Kidney (tissue), 14 donors: ENCODE results near the gene PRND. TPM values are rescaled to one million over a fixed set of nuclear protein-coding genes. Genes with fewer than 3 reads are reported as not detected.
A peak's percentile ranks its signal among the peaks of the same experiment; 100 is the strongest.
"Not testable (repeated sequence)": the region's sequence is repeated elsewhere in the genome, so short reads cannot be mapped to it uniquely, and the experiment has no call there.

Experiments used
- DNase-seq, 5 donors: peaks; one replicate each; pipeline ENCODE4 v3.0.0-alpha.2; 2013 to 2020
- FAIRE-seq: peaks from 2 replicates; lab custom pipeline; 2012; peaks lifted over from hg19 to GRCh38; lab: Jason Lieb, UNC
- H3K27ac ChIP-seq, 2 donors: one replicate each; pipeline ENCODE4 v1.7.0; 2013; ENCODE audit warnings: low read depth in 2 of 2, low read length in 2 of 2, inconsistent platforms in 1 of 2
- H3K27me3 ChIP-seq: one replicate; pipeline ENCODE4 v1.7.1; 2013; ENCODE audit warnings: low read length, inconsistent platforms; ENCODE audit not compliant: control insufficient read depth, insufficient read depth
- H3K36me3 ChIP-seq, 3 donors: one replicate each; pipeline versions ENCODE4 v1.7.0 to v1.7.1; 2013; ENCODE audit warnings: low read length in 3 of 3, control low read depth in 1 of 3, inconsistent platforms in 1 of 3; ENCODE audit not compliant: insufficient read depth in 3 of 3, control insufficient read depth in 2 of 3
- H3K4me1 ChIP-seq, 3 donors: one replicate each; pipeline versions ENCODE4 v1.7.0 to v1.7.1; 2013; ENCODE audit warnings: low read length in 3 of 3, inconsistent platforms in 1 of 3, low read depth in 1 of 3; ENCODE audit not compliant: control insufficient read depth in 2 of 3, insufficient read depth in 2 of 3
- H3K4me3 ChIP-seq, 3 donors: one replicate each; pipeline versions ENCODE4 v1.7.0 to v1.8.1; 2013; ENCODE audit warnings: low read length in 3 of 3, control low read depth in 1 of 3, inconsistent platforms in 1 of 3
- H3K9ac ChIP-seq, 3 donors: one replicate each; pipeline versions ENCODE4 v1.7.0 to v1.7.1; 2013; ENCODE audit warnings: low read length in 3 of 3, control low read depth in 1 of 3, inconsistent platforms in 1 of 3
- H3K9me3 ChIP-seq, 3 donors: one replicate each; pipeline versions ENCODE4 v1.7.0 to v1.7.1; 2013; ENCODE audit warnings: low read length in 3 of 3, control low read depth in 1 of 3, inconsistent platforms in 1 of 3; ENCODE audit not compliant: control insufficient read depth in 2 of 3, insufficient read depth in 1 of 3
- intact Hi-C: fragments of 100-400 bp; cut with DNase I; formaldehyde crosslinking; loops from one replicate; pipeline ENCODE4 v1.11.1; 2022
- polyA plus RNA-seq: library from polyadenylated mRNA; stranded (reverse); fragments of 350-450 nt; fragmentation: Illumina TruSeq; extraction: RNeasy Lipid Tissue Mini Kit (QIAGEN cat#74804); gene quantifications from one replicate; pipeline ENCODE4 v1.2.3, GENCODE V29; 2014; ENCODE audit warnings: low read depth, low replicate concordance; ENCODE audit not compliant: insufficient read depth
- total RNA-seq: library from RNA; stranded (reverse); fragmentation: NEBNext Ultra II Directional; extraction: Animal tissue kit (Norgen Biotek cat#: 25700); gene quantifications from one replicate; pipeline ENCODE4 v1.2.1, GENCODE V29; 2021
- TF ChIP-seq, protein P1 (sequence below): IDR thresholded peaks from 3 replicates; pipeline ENCODE4 v1.5.1; 2012; ENCODE audit warnings: mild to moderate bottlenecking, moderate library complexity, borderline replicate concordance; ENCODE audit not compliant: insufficient read depth; ENCODE audit errors: extremely low read depth
- donor health status: control.
- donor health status: control.
- donor health status: control.
- donor health status: control.
- donor health status: control.
- donor health status: DM: yes; HTN: yes; CAD: no.
- donor health status: Normal renal cell carcinoma (clear cell type).

PRND gene
- total and polyA plus RNA-seq, 2 donors from 2014 or later: not detected

DNA sequence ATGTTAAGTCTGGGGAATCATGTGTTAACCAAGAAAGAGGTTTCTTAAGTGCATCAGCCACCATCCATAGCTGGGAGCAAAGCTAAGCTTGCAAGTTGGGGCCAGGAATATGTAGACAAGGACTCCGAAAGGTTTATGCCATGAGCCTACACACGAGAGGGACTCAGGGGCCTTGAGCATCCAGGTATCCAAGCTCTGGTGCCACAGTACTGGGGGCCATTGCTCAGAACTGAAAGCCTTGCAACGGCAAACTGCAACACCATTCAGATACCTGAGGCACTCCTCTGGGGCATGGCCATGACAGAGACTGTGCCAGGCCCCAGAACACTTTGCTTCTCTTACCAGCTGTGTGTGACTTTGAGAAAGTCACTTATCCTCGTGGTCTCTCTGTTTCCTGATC, 27.6 kb downstream of the PRND start:
- Histone ChIP-seq H3K9ac (no peak overlapping the region), H3K4me3 (no peak overlapping the region), H3K9me3 (no peaks in the 10 kb centered on the region), H3K4me1 (no peaks in the 10 kb centered on the region), H3K36me3 (no peaks in the 10 kb centered on the region), H3K27me3 (no peaks in the 10 kb centered on the region), H3K27ac (no peak overlapping the region)
- intact Hi-C loops: no loop called here
- DNase-seq: no peak
- FAIRE-seq: no peak
- TF ChIP-seq, protein P1, sequence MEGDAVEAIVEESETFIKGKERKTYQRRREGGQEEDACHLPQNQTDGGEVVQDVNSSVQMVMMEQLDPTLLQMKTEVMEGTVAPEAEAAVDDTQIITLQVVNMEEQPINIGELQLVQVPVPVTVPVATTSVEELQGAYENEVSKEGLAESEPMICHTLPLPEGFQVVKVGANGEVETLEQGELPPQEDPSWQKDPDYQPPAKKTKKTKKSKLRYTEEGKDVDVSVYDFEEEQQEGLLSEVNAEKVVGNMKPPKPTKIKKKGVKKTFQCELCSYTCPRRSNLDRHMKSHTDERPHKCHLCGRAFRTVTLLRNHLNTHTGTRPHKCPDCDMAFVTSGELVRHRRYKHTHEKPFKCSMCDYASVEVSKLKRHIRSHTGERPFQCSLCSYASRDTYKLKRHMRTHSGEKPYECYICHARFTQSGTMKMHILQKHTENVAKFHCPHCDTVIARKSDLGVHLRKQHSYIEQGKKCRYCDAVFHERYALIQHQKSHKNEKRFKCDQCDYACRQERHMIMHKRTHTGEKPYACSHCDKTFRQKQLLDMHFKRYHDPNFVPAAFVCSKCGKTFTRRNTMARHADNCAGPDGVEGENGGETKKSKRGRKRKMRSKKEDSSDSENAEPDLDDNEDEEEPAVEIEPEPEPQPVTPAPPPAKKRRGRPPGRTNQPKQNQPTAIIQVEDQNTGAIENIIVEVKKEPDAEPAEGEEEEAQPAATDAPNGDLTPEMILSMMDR: no peak

DNA sequence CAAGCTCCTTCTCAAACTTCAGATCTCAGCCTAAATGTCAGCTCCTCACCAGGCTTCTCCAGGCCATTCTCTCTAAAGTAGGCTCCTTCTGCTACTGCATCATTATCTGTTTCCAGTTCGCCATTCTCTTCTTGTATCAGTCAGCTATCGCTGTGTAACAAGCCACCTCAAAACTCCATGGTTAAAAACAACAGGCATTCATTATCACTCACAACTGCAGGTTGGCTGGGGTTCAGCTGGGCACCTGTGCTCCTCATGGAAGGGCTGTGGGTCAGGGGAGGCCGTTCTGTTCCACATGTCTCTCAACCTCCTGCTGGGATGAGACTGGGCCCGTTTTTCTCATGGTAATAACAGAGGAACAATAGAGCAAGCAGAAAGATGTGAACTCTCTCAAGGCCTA, 28.7 kb downstream of the PRND start:
- FAIRE-seq: no peak

DNA sequence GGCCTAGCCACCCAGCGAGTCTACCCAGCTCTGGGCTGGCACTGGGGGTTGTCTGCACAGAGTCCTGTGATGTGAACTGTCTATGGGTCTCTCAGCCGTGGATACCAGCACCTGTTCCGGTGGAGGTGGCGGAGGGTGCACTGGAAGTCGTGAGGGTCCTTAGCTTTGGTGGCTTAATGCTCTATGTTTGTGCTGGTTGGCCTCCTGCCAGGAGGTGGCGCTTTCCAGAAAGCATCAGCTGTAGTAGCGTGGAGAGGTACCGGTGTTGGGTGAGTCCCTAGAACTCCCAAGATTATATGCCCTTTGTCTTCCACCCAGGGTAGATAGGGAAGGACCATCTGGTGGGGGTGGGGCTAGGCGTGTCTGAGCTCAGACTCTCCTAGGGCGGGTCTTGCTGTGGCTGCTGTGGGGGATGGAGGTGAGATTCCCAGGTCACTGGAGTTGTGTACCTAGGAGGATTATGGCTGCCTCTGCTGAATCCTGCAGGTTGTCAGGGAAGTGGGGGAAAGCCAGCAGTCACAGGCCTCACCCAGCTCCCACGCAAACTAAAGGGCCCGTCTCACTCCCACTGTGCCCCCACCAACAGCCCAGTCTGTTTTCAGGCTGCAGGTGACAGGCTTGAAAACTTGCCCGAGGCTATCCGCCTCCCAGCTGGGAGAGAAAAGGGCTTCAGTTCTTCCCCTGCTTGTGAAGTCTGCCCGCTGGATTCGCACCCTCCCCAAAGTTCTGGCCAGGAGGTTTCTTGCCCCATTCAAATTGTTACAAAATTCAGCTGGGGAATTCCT, 37.6 kb downstream of the PRND start:
- not testable (repeated sequence) for FAIRE-seq

More for the DNA sequence above, 28.7 kb downstream of the PRND start:
- TF ChIP-seq, protein P1: no peak
- no peak for DNase-seq
- Histone ChIP-seq H3K27ac (no peak overlapping the region), H3K9ac (no peak overlapping the region), H3K4me3 (no peak overlapping the region), H3K27me3 (no peaks in the 10 kb centered on the region), H3K4me1 (no peaks in the 10 kb centered on the region), H3K9me3 (no peaks in the 10 kb centered on the region), H3K36me3 (no peaks in the 10 kb centered on the region)
- intact Hi-C loops: no loop called here

DNA sequence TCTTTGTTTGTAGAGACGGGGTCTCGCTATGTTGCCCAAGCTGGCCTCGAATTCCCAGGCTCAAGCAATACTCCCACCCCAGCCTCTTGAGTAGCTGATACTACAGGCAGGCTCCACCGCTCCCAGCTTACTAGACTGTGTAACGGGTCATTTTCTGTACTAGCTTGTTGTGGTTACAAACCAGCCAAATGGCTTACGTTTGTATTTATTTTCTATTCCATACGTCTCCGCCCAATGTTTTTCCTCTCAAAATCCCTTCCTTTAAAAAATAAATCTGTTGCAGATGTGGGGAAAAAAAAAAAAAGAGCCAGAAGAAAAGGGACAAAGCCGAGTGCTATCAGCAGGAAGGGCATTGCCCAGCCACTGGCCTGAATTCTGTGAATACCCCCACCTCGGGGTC, 41.6 kb downstream of the PRND start:
- Histone ChIP-seq H3K9me3 (no peaks in the 10 kb centered on the region), H3K4me3 (no peak overlapping the region), H3K27ac (no peak overlapping the region), H3K36me3 (no peaks in the 10 kb centered on the region), H3K27me3 (peaks cover 3% of the 10 kb centered on the region), H3K4me1 (peaks cover 0 to 2% (median 0%) of the 10 kb centered on the region in 3 donors), H3K9ac (no peak overlapping the region)
- TF ChIP-seq, protein P1: no peak
- FAIRE-seq (no peak), DNase-seq (no peak)
- intact Hi-C loops: no loop called here

More for the DNA sequence above, 37.6 kb downstream of the PRND start:
- H3K27ac ChIP-seq, H3K4me1 ChIP-seq, H3K9me3 ChIP-seq, H3K36me3 ChIP-seq, H3K4me3 ChIP-seq, intact Hi-C loops, H3K9ac ChIP-seq, H3K27me3 ChIP-seq: not testable (repeated sequence)
- peak in 4 of 5 donors; percentile 5 to 39 (median 16) for DNase-seq
